HG02763 (cell line): Measurements from ENCODE around the gene XAB2.
A peak's percentile ranks its signal among the peaks of the same experiment; 100 is the strongest.

ENCODE experiments used
- ATAC-seq: cut with Tn5 transposase; IDR thresholded peaks from one replicate; pipeline ENCODE4 v1.9.1; 2021; ENCODE audit warnings: mild to moderate bottlenecking, moderate library complexity; ENCODE audit not compliant: unreplicated experiment

Gene XAB2

GRCh38 chr19:7629347-7630054 lies at the start of gene XAB2, which contains the start of gene PET100:
Gene XAB2 (minus strand): TSS chr19:7629545. CDS start chr19:7629527, 18 bp downstream.
Gene PET100 (plus strand): TSS chr19:7629793. CDS start chr19:7629834, 41 bp downstream.
- peak; percentile 95 for ATAC-seq

GRCh38 chr19:7677669-7678311 lies 48.4 kb upstream of the XAB2 start:
- no peak for ATAC-seq

GRCh38 chr19:7676854-7677253 lies 47.5 kb upstream of the XAB2 start, which contains the start of gene MCEMP1:
Gene MCEMP1 (plus strand): TSS chr19:7677090. CDS start chr19:7677121, 31 bp downstream.
- no peak for ATAC-seq

- ATAC-seq = no peak
Observed at GRCh38 chr19:7676376-7676775, 47.0 kb upstream of the XAB2 start.

- no peak for ATAC-seq
Observed at GRCh38 chr19:7674010-7675005, 45.0 kb upstream of the XAB2 start.

GRCh38 chr19:7672522-7672921 lies 43.2 kb upstream of the XAB2 start:
- ATAC-seq = no peak

- ATAC-seq = no peak
Observed at GRCh38 chr19:7670790-7671189, 41.4 kb upstream of the XAB2 start.

- ATAC-seq = no peak
Observed at GRCh38 chr19:7670150-7670783, 40.9 kb upstream of the XAB2 start.

- ATAC-seq = no peak
Observed at GRCh38 chr19:7669641-7670040, 40.3 kb upstream of the XAB2 start.

GRCh38 chr19:7668842-7669241 lies 39.5 kb upstream of the XAB2 start, which contains the start of gene RETN:
Gene RETN (plus strand): TSS chr19:7669049. CDS start chr19:7669327, 278 bp downstream.
- ATAC-seq = no peak

- no peak for ATAC-seq
Observed at GRCh38 chr19:7665076-7665475, 35.7 kb upstream of the XAB2 start.

- no peak for ATAC-seq
Observed at GRCh38 chr19:7663706-7664105, 34.4 kb upstream of the XAB2 start.

GRCh38 chr19:7662657-7663056 lies 33.3 kb upstream of the XAB2 start:
- ATAC-seq = no peak

- ATAC-seq = no peak
Observed at GRCh38 chr19:7661744-7662538, 32.6 kb upstream of the XAB2 start.

- ATAC-seq = peak; percentile 67
Observed at GRCh38 chr19:7658219-7658686, 28.9 kb upstream of the XAB2 start.

GRCh38 chr19:7657131-7657751 lies 27.9 kb upstream of the XAB2 start:
- ATAC-seq = no peak

GRCh38 chr19:7655581-7655980 lies 26.2 kb upstream of the XAB2 start:
- no peak for ATAC-seq

GRCh38 chr19:7654401-7654800 lies 25.1 kb upstream of the XAB2 start:
- ATAC-seq = no peak

- no peak for ATAC-seq
Observed at GRCh38 chr19:7652061-7652641, 22.8 kb upstream of the XAB2 start.
